Activated T-helper 17 cell treated with anti-CD3 and anti-CD28 coated beads, Interleukin-2, amount 50 U/mL, for 72 hours (primary cell): ENCODE results near the gene KEL. TPM values are rescaled to one million over a fixed set of nuclear protein-coding genes. Genes with fewer than 3 reads are reported as not detected.

Experiments used
- ATAC-seq: fragments of 150-1000 bp; cut with Tn5 transposase; replicated peaks from 2 replicates; pipeline ENCODE4 v1.10.0; 2021; ENCODE audit warnings: mild to moderate bottlenecking, moderate library complexity
- H3K27ac Mint-ChIP-seq: one replicate; pipeline ENCODE4 v1.8.0; 2022; ENCODE audit warnings: mixed read lengths
- H3K27me3 Mint-ChIP-seq: one replicate; pipeline ENCODE4 v1.8.0; 2022; ENCODE audit warnings: mixed read lengths
- H3K36me3 Mint-ChIP-seq: one replicate; pipeline ENCODE4 v1.8.0; 2022; ENCODE audit warnings: low read depth, mild to moderate bottlenecking, mixed read lengths
- H3K4me1 Mint-ChIP-seq: one replicate; pipeline ENCODE4 v1.8.0; 2022; ENCODE audit warnings: mixed read lengths
- H3K4me3 Mint-ChIP-seq: one replicate; pipeline ENCODE4 v1.8.0; 2022; ENCODE audit warnings: mild to moderate bottlenecking, mixed read lengths
- H3K9me3 Mint-ChIP-seq: one replicate; pipeline ENCODE4 v1.8.0; 2022; ENCODE audit warnings: mixed read lengths
- total RNA-seq, 2 donors: library from RNA; stranded (reverse); gene quantifications; one replicate each; pipeline ENCODE4 v1.2.3, GENCODE V29; 2022

Gene KEL, protein sequence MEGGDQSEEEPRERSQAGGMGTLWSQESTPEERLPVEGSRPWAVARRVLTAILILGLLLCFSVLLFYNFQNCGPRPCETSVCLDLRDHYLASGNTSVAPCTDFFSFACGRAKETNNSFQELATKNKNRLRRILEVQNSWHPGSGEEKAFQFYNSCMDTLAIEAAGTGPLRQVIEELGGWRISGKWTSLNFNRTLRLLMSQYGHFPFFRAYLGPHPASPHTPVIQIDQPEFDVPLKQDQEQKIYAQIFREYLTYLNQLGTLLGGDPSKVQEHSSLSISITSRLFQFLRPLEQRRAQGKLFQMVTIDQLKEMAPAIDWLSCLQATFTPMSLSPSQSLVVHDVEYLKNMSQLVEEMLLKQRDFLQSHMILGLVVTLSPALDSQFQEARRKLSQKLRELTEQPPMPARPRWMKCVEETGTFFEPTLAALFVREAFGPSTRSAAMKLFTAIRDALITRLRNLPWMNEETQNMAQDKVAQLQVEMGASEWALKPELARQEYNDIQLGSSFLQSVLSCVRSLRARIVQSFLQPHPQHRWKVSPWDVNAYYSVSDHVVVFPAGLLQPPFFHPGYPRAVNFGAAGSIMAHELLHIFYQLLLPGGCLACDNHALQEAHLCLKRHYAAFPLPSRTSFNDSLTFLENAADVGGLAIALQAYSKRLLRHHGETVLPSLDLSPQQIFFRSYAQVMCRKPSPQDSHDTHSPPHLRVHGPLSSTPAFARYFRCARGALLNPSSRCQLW
- 1 to 10 TPM in 1 of 2 donors, under 1 TPM in 1; 0.24 to 1.9 TPM for total RNA-seq

DNA sequence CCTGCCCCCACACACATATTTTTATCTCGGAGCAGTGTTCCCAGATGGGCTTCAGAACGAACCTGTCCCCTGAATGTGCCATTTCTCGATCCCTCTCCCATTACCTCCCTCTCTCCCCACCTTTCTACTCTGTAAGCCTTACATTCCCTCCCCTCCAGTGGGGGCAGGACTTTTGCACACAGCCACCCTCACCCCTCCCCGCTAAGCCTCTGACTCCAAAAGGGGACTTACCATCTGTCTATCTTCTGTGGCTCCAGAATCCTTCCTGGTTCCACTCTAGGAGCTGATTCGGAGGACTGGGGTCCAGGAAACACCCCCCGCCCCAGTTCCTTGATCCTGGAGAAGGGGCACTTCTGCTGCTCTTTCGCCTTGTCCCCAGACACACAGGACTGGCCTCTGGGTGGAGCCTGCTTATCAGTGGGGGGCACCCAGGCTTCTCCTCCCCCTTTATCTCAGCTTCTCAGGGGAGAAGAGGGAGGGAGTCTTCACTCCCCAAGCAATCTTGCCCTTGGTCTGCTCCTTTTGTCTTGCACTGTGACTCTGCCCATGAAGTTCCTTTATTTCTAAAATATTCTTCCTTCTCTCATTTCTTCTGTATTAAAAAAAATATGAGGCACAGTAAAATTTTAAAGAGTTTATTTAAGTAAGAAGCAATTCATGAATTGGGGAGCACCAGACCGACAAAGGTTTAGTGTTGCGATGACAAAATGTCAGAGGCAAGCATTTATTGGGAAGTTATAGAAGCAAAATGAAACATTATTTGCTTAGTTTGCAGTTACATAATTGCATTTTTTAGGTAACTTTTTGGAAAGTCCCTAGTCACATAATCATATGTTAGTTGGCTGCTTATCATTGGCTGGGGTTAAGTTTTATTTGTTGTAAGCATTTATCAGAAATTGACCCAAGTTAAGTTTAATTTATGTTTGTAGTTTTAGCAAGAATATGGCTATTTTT is at the start of gene KEL:
Gene KEL, minus strand, starts transcription at position 391 of the 954 bp plus-strand sequence. Its CDS starts 157 bp downstream, at position 234.
- H3K4me3 Mint-ChIP-seq = no peak within 1 kb of the TSS
- H3K4me1 Mint-ChIP-seq = no peaks in the 10 kb centered on the region
- no peak for ATAC-seq
- no peaks in the 10 kb centered on the region for H3K9me3 Mint-ChIP-seq
- H3K27ac Mint-ChIP-seq = no peak within 1 kb of the TSS
- peaks cover 40% of the 10 kb centered on the region for H3K27me3 Mint-ChIP-seq
- no peaks in the 10 kb centered on the region for H3K36me3 Mint-ChIP-seq

DNA sequence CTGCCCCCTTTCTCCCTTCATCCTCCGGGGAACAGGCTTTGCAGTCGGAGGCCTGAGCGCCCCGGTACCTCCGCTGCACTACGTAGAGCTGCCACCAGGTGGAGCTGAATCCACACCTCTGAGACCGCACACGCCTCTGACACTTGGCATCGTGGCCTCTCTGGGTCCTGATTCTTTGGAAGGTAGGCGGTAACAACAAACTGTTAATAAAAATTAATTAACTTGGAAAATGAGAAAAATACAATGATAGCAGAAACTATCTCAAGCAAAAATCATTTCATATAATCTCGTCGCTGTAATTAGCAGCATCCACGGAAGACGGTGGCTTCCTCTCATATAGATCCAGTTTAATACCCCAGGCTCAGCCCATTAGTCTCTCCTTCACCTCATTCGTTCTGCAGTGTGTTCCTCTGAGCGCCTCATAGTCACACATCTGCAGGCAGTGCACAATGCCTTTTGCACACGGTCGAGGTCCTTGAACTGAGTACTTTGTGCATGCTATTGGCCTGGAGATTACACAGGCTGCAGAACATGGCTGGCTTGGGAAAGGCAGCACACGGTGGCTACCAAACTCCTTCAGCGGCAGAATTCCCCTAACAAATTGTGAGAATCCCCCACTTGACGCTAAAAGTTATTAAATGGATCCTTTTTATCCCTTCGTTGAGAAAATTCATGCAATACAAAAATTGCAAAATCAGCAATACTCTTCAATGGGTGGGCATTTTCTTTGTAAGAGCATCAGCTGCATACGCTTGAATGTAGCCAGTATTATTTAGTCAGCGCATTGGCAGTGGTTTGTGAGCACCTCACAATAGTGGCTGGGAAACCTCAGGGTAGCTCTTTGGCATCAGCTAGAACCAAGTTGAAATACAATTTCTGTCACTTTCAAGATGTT is 46.1 kb upstream of the KEL start:
- Mint-ChIP-seq H3K27ac (no peak overlapping the region), H3K27me3 (peaks cover 7% of the 10 kb centered on the region), H3K4me1 (peaks cover 3% of the 10 kb centered on the region), H3K4me3 (no peak overlapping the region), H3K36me3 (no peaks in the 10 kb centered on the region), H3K9me3 (no peaks in the 10 kb centered on the region)
- peak; percentile 88 for ATAC-seq

DNA sequence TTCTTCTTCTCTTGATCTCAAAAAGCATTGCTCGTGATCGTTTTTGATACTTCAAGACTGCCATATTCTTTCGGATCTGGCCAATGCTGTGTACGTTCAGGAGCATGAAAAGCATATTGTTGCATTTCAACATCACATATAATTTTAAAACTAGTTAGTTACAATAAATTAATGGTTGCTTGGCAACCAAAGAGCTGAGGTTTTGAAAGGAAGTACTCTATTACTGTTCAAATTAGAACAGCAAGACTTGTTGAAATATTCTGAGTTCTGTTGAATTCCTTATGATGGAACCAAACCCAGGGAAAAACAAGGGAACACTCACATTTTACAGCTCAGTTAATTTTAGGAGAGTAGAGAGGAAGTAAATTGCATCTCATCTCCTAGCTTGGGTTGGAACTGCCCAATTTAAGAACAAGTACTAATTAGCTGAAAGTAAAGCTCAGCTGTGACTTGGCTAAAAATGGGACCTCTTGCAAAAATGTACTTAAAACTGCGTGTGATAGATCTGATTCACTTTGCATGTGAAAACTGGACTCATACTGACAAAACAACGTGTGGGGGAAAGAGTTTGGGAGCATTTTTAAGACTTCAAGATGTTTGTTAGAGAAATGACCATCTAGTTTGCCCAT is 43.6 kb upstream of the KEL start:
- no peak overlapping the region for H3K4me3 Mint-ChIP-seq
- peaks cover 3% of the 10 kb centered on the region for H3K27me3 Mint-ChIP-seq
- no peak overlapping the region for H3K27ac Mint-ChIP-seq
- no peaks in the 10 kb centered on the region for H3K9me3 Mint-ChIP-seq
- H3K36me3 Mint-ChIP-seq = no peaks in the 10 kb centered on the region
- peaks cover 5% of the 10 kb centered on the region for H3K4me1 Mint-ChIP-seq
- no peak for ATAC-seq

DNA sequence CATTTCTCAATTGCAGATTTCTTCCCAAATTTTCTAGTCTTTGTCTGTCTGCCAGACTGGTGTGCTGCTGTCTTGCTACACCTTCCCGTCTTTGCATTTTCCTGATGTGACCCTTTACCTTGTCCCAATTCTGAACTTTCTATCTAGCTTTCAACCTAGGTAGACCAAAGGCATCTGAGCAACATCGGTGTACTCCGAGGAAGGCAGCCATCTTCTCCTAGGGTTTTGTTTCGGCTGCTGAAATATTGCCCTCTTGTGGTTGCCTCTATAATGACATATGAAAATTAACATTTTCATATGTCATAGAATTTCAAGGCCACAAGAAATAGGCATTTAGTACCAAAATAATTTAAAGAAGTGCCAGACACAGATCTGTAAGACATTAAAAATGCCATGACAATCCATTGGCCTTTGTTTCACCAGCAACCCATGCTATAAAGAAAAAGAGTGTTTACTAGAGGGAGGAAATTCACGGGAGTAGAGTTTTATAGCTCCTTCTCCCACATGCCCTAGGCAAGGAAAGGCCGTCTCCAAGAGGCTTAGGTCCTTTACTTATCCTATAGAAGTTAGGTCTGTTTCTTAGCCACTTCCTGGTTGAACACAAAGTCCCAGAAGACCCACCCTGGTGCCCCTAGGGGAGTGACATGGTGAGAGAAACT is 41.4 kb upstream of the KEL start:
- Mint-ChIP-seq H3K4me3 (peak overlapping the region; percentile 71), H3K9me3 (no peaks in the 10 kb centered on the region), H3K27ac (peak overlapping the region; percentile 63), H3K27me3 (peaks cover 3% of the 10 kb centered on the region), H3K36me3 (no peaks in the 10 kb centered on the region), H3K4me1 (peaks cover 5% of the 10 kb centered on the region)
- peak; percentile 75 for ATAC-seq

DNA sequence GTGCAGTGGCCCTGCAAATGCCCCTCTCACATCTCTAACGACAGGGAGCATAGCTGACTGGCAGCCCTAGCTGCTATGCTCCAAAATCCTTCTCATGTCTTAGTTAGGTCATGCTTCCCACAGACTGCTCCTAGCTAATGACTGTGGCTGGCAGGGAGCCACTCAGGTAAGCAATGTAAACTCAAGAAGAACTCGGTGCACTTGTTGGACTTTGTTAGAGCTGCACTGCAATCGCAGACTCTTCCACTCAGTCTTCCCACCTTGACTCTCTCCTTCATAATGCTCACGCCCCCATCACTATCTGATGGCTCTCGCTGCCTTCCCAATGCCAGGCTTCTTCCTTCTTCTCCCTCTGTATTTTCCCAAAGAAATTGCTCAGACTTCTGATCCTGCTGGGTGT is 40.7 kb upstream of the KEL start:
- Mint-ChIP-seq H3K27ac (peak overlapping the region; percentile 63), H3K36me3 (no peaks in the 10 kb centered on the region), H3K4me1 (peaks cover 5% of the 10 kb centered on the region), H3K27me3 (peaks cover 2% of the 10 kb centered on the region), H3K4me3 (peak overlapping the region; percentile 71), H3K9me3 (no peaks in the 10 kb centered on the region)
- ATAC-seq = no peak

DNA sequence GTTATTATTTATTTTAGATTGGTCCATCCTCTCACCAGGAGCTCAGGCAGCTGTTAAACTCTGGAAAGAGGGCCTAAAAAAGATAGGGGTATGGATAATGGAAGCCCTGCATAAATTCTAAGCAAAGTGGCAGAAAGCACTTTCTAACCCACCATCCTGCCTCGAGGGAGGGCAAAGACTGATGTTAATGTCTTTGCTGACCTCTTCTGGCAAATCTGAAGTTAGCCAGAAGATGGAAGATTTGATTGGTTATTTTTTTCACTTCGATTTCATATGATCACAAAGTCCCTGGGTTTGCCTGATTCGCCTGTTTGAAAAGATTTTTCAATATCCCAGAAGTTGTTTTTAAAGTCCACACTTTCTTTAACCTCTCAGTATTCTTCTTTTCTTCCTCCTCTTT is 39.9 kb upstream of the KEL start:
- no peak for ATAC-seq
- Mint-ChIP-seq H3K36me3 (no peaks in the 10 kb centered on the region), H3K9me3 (no peaks in the 10 kb centered on the region), H3K4me3 (no peak overlapping the region), H3K27me3 (peaks cover 4% of the 10 kb centered on the region), H3K27ac (no peak overlapping the region), H3K4me1 (peaks cover 5% of the 10 kb centered on the region)

DNA sequence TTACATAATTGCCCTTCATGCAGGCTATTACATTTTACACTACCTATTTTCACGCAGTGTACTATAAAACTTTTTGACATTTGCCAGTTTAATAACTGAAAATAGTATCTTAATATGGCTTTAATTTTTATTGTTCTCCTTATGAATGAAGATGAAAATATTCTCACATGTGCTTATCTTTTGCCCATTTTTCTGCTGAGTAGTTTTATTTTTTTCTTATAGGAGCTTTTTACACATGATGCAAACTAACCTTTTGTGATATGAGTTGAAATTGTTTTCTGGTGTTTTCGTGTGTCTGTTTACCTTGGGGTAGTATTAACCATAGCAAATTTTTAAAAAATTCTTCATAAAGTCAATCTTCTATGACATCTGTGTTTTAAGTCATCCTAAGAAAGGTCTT is 38.5 kb upstream of the KEL start:
- peaks cover 4% of the 10 kb centered on the region for H3K27me3 Mint-ChIP-seq
- no peak for ATAC-seq
- H3K4me3 Mint-ChIP-seq = no peak overlapping the region
- no peaks in the 10 kb centered on the region for H3K36me3 Mint-ChIP-seq
- H3K9me3 Mint-ChIP-seq = no peaks in the 10 kb centered on the region
- peaks cover 5% of the 10 kb centered on the region for H3K4me1 Mint-ChIP-seq
- no peak overlapping the region for H3K27ac Mint-ChIP-seq

DNA sequence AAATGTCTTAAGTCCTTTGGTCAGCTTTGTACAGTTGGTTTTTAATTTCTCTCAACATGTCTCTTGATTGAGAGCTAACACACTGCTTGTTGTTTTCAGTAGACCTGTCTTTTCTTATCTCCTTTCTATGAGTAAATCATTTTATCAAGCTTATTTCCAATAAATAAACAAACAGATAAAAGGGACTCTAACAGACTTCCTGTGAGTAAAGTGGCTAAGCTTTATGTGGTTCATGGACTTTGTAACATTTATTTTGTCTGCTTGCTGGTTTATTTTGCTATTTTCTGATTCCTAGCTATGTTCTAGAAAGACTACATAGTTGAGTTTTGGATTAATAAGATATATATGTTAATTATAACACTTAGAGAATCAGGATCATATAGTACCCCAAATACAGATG is 37.6 kb upstream of the KEL start:
- H3K9me3 Mint-ChIP-seq = no peaks in the 10 kb centered on the region
- peaks cover 5% of the 10 kb centered on the region for H3K4me1 Mint-ChIP-seq
- H3K27me3 Mint-ChIP-seq = peaks cover 4% of the 10 kb centered on the region
- no peak overlapping the region for H3K4me3 Mint-ChIP-seq
- no peak for ATAC-seq
- H3K27ac Mint-ChIP-seq = no peak overlapping the region
- H3K36me3 Mint-ChIP-seq = no peaks in the 10 kb centered on the region

DNA sequence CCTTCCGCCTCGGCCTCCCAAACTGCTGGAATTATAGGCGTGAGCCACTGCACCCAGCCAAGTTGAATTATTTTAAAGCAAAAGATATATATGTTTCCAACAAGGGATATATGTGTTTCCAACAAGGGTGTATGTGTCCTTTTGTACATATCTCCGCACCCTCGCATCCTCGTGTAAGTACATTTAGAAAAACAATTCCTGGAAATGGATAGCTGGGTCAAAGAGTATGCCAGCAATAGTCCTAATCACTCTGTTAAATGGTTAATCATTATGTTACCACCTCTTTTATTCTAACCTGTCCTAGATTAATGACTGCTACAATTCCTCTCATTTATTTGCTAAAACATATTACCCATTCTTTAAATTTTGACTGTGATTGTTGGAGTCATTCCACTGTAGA is 36.8 kb upstream of the KEL start:
- no peak for ATAC-seq
- Mint-ChIP-seq H3K4me3 (no peak overlapping the region), H3K27ac (no peak overlapping the region), H3K36me3 (no peaks in the 10 kb centered on the region), H3K4me1 (peaks cover 5% of the 10 kb centered on the region), H3K9me3 (no peaks in the 10 kb centered on the region), H3K27me3 (peaks cover 4% of the 10 kb centered on the region)

DNA sequence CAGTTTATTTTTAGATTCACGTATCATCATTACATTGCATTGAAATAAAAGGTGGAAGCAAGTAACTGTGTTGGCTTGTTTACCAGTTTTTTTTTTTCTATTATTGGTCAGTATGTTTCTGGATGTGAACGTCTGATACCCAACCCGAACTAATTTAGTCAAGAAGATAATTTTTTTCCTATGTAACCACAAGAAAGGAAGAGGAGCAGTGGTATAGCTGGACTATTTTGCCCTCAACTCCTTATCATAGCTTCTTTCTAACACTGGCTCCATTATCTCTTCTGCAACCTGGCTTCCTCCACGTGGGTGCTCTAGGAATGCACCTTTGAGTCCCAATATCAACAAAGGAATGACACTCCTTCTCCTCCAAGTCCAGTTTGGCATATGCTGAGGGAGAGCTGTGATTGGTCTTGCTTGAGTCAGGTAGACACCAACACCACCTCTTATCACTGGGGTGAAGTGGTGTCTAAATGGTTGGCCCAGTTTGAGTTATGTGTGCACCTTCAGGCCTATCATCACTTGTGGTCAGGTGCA is 35.4 kb upstream of the KEL start:
- no peak overlapping the region for H3K27ac Mint-ChIP-seq
- no peaks in the 10 kb centered on the region for H3K9me3 Mint-ChIP-seq
- peaks cover 4% of the 10 kb centered on the region for H3K27me3 Mint-ChIP-seq
- H3K36me3 Mint-ChIP-seq = no peaks in the 10 kb centered on the region
- no peak for ATAC-seq
- no peaks in the 10 kb centered on the region for H3K4me1 Mint-ChIP-seq
- no peak overlapping the region for H3K4me3 Mint-ChIP-seq

DNA sequence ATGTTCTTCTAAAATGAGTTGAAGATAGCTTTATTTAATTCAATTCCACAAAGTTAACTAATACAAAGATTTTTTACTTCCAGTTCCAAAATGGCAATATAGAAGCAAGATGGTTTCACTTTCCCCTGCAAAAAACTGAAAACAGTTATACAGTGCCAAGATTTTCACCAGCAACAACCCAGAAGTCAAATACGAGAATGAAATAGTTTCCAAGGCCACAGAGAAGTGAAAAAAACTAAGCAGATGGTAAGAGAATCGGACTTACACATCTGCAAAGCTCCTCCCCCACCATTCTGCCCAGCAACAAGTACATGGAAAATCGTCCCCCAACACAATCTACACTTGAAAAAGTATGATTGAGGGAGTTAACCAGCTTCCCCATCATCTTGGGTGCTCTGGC is 30.3 kb upstream of the KEL start:
- no peaks in the 10 kb centered on the region for H3K4me1 Mint-ChIP-seq
- peaks cover 9% of the 10 kb centered on the region for H3K27me3 Mint-ChIP-seq
- H3K27ac Mint-ChIP-seq = no peak overlapping the region
- H3K36me3 Mint-ChIP-seq = no peaks in the 10 kb centered on the region
- H3K4me3 Mint-ChIP-seq = no peak overlapping the region
- no peak for ATAC-seq
- no peaks in the 10 kb centered on the region for H3K9me3 Mint-ChIP-seq

DNA sequence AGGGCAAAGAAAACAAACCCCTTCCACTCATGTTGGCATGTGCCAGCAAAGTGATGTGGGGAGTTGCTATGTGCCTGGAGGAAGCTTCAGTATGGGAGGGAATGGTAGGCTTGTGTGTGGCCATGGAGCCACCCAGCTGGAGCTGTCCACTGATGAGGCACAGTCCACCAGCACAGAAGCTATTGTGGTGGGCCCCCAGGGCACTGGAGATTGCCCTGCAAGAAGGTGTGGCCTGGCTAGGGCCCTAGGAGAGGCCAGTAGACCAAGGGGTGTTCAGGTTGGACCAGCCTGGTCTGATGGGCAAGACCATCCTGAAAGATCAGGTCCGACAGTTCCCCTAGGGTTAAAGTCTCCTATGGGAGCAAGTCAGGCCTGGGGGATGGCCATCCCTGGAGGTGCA is 22.1 kb upstream of the KEL start:
- ATAC-seq = no peak

DNA sequence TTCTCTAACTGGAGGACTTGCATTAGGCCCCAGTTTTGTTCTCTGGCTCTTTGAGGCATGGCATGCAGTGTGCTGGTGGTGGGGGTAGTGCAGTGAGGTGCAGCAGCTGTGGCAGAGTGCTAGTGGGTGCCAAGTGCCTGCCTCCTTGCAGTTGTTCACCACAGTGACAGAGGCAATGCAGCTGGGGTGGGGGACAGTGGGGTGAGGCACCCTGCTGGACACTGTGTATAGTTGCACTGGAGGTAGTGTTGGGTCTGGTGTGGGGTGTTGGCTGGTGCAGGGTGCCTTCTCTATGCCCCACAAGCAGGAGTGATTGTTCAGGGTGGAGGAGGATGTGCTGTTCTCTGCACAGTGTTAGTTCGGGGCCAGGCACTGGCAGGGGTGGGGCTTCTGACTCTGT is 21.7 kb upstream of the KEL start:
- no peak for ATAC-seq
- H3K9me3 Mint-ChIP-seq = peaks cover 5% of the 10 kb centered on the region
- H3K4me3 Mint-ChIP-seq = no peak overlapping the region
- H3K27ac Mint-ChIP-seq = no peak overlapping the region
- no peaks in the 10 kb centered on the region for H3K4me1 Mint-ChIP-seq
- no peaks in the 10 kb centered on the region for H3K36me3 Mint-ChIP-seq
- peaks cover 20% of the 10 kb centered on the region for H3K27me3 Mint-ChIP-seq

More for the DNA sequence above, 22.1 kb upstream of the KEL start:
- H3K4me1 Mint-ChIP-seq = no peaks in the 10 kb centered on the region
- H3K27me3 Mint-ChIP-seq = peaks cover 20% of the 10 kb centered on the region
- H3K27ac Mint-ChIP-seq = no peak overlapping the region
- no peaks in the 10 kb centered on the region for H3K36me3 Mint-ChIP-seq
- peaks cover 5% of the 10 kb centered on the region for H3K9me3 Mint-ChIP-seq
- no peak overlapping the region for H3K4me3 Mint-ChIP-seq
